ENCODE results near the gene SERPINA5.

DNA sequence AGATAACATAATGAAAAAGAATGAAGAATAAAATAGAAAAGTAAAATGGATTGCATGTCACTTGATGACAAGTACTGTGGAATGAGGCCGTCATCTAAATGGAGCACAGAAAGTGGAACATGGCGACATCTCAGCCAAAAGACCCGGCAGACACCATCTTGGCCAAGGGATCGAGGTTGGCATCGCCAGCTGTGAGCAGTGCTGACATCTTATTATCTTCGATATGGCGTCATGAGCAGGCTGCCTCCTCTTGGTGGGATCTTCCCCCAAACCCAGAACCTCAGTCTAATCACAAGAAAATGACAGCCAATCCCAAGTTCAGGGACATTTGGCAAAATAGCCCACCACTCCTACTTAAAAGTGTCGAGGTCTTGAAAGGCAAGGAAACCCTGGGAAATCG lies 15.1 kb downstream of the SERPINA5 start:
- TF ChIP-seq, protein P1, sequence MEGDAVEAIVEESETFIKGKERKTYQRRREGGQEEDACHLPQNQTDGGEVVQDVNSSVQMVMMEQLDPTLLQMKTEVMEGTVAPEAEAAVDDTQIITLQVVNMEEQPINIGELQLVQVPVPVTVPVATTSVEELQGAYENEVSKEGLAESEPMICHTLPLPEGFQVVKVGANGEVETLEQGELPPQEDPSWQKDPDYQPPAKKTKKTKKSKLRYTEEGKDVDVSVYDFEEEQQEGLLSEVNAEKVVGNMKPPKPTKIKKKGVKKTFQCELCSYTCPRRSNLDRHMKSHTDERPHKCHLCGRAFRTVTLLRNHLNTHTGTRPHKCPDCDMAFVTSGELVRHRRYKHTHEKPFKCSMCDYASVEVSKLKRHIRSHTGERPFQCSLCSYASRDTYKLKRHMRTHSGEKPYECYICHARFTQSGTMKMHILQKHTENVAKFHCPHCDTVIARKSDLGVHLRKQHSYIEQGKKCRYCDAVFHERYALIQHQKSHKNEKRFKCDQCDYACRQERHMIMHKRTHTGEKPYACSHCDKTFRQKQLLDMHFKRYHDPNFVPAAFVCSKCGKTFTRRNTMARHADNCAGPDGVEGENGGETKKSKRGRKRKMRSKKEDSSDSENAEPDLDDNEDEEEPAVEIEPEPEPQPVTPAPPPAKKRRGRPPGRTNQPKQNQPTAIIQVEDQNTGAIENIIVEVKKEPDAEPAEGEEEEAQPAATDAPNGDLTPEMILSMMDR (IDR thresholded peaks at IDR 0.05), result no peak
- no peak for TF ChIP-seq EZH2 (IDR thresholded peaks at IDR 0.05; ENCODE audit: borderline replicate concordance, insufficient read depth, low read depth, low read length, poor library complexity, severe bottlenecking)
